ENCODE data around the gene SPON1.

SPON1 gene

GRCh38 chr11:14310679-14311078 lies 348.2 kb downstream of the SPON1 start:
- DNase-seq (ENCODE audit: low read depth), result peak; percentile 50
- H3K4me3 ChIP-seq (ENCODE audit: low read depth, low read length), result no peak overlapping the region
- TF ChIP-seq CTCF (conservative IDR thresholded peaks at IDR 0.05; ENCODE audit: low read depth, low read length), result no peak

DNA sequence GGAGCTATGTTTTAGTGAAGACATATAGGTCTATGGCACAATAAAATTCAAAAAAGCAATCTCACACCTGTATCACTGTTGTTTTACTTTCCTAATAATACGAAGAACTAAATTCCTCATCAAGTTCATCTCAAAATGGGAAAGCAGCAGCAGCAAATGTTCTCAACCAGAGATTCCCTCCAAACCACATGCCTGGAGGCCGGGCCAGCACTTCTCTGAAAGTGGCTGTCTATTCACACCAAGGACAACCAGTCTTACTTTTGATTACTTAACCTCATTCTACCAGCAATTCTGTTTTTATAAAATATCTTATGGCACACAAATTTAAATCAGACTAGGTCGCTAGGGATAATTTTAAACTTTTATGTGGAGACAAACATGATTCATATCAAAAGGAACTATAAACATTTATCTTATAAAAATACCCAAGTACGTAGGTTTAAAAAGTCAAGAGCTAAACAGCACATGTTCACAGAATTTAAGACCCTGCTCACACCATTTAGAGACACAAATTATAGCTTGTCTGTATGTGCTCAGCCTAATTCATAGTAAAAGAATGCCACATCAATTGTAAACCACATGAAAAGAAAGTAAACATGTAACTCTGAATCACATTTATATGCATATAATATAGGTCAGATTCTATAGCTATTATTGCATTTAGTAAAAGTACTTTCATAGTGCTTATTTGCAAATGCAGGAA lies 350.4 kb downstream of the SPON1 start:
- TF ChIP-seq CTCF (conservative IDR thresholded peaks at IDR 0.05; ENCODE audit: low read depth, low read length), result no peak
- DNase-seq (ENCODE audit: low read depth), result peak; percentile 42
- H3K4me3 ChIP-seq (ENCODE audit: low read depth, low read length), result no peak overlapping the region

DNA sequence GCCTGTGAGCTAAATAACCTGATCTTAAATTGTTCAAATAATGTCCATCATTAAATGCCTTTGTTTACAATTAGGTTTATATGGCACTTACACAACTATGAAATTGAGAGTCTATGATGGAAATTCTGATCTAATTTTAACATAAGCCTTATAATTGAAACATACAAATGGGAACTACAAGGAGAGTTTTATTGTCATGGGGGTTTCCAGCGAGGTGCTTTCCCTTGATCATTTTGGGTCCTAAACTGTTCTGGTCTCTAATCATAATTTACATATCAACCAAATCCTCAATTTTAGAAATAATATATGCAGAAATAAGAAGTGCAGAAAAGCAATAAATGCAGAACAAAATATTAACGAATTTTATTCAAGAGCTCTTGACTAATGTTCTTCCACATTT lies 351.6 kb downstream of the SPON1 start:
- DNase-seq (ENCODE audit: low read depth), result no peak
- TF ChIP-seq CTCF (conservative IDR thresholded peaks at IDR 0.05; ENCODE audit: low read depth, low read length), result no peak

GRCh38 chr11:14315130-14315529 lies 352.6 kb downstream of the SPON1 start:
- no peak overlapping the region for H3K4me3 ChIP-seq (ENCODE audit: low read depth, low read length)
- TF ChIP-seq CTCF (conservative IDR thresholded peaks at IDR 0.05; ENCODE audit: low read depth, low read length), result no peak
- DNase-seq (ENCODE audit: low read depth), result no peak

More for the DNA sequence above, 351.6 kb downstream of the SPON1 start:
- H3K4me3 ChIP-seq (ENCODE audit: low read depth, low read length), result no peak overlapping the region

Data from choroid plexus epithelial cell (primary cell).